DOHH2 (cell line): Measurements from ENCODE around the gene NXT1.

Source experiments
- EZH2phosphoT487 ChIP-seq: fragments of 200-600 bp; sonication (generic); IDR thresholded peaks from 2 replicates; pipeline ENCODE4 v1.6.1; 2017; ENCODE audit warnings: borderline replicate concordance, mild to moderate bottlenecking, antibody characterized with exemption, low read length, moderate library complexity, mixed read lengths
- TF ChIP-seq, protein P1 (sequence below): fragments of 200-600 bp; sonication (generic); IDR thresholded peaks from one replicate; pipeline ENCODE4 v1.5.1; 2014; ENCODE audit warnings: antibody characterized with exemption, mild to moderate bottlenecking, low read depth, low read length; ENCODE audit not compliant: poor library complexity, severe bottlenecking

DNA sequence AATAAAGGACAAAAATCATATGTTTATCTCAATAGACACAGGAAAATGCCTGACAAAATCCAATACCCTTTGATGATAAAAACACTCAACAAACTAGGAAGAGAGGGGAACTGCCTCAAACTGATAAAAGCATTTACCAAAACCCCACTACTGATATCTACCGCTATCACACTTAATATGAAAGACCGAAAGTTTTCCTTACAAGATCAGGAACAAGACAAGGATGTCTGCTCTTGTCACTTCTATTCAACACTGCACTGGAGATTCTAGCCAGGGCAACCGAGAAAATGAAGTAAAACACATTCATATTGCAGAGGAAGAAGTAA, 36.5 kb downstream of the NXT1 start:
- TF ChIP-seq, protein P1, sequence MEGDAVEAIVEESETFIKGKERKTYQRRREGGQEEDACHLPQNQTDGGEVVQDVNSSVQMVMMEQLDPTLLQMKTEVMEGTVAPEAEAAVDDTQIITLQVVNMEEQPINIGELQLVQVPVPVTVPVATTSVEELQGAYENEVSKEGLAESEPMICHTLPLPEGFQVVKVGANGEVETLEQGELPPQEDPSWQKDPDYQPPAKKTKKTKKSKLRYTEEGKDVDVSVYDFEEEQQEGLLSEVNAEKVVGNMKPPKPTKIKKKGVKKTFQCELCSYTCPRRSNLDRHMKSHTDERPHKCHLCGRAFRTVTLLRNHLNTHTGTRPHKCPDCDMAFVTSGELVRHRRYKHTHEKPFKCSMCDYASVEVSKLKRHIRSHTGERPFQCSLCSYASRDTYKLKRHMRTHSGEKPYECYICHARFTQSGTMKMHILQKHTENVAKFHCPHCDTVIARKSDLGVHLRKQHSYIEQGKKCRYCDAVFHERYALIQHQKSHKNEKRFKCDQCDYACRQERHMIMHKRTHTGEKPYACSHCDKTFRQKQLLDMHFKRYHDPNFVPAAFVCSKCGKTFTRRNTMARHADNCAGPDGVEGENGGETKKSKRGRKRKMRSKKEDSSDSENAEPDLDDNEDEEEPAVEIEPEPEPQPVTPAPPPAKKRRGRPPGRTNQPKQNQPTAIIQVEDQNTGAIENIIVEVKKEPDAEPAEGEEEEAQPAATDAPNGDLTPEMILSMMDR = no peak
- TF ChIP-seq EZH2phosphoT487 = no peak
